H1 (cell line): ENCODE results near the gene ZBTB42. TPM values are rescaled to one million over a fixed set of nuclear protein-coding genes. Genes with fewer than 3 reads are reported as not detected.

Source experiments
- MAFK ChIP-seq: IDR thresholded peaks from 2 replicates; pipeline ENCODE4 v1.6.1; 2012; ENCODE audit warnings: low read depth, mild to moderate bottlenecking, improper control_type of control experiment, low read length
- polyA plus RNA-seq, 7 experiments: library from polyadenylated mRNA; depleted of rRNA in 3 of 7; stranded (reverse) in 5 of 7; unstranded in 2 of 7; fragments of >200 nt in 5 of 7; fragments of 200-250 nt in 2 of 7; gene quantifications; 1 replicate in 5 of 7; 2 replicates in 1 of 7; 4 replicates in 1 of 7; pipeline versions ENCODE4 v1.2.1 to v1.2.3, GENCODE V29; 2011 to 2013; ENCODE audit warnings: missing spikeins in 2 of 7, mixed read lengths in 2 of 7
- total RNA-seq: library from RNA; stranded (reverse); fragmentation: NEBNext Ultra II Directional; extraction: Animal tissue kit (Norgen Biotek cat#: 25700); gene quantifications from 2 replicates; pipeline ENCODE4 v1.2.1, GENCODE V29; 2021
- TF ChIP-seq, protein P1 (sequence below): fragments of 300-600 bp; sonication (generic); IDR thresholded peaks from 2 replicates; pipeline ENCODE4 v1.7.1; 2012; ENCODE audit warnings: low read length, moderate library complexity, mild to moderate bottlenecking, inconsistent platforms; ENCODE audit not compliant: insufficient replicate concordance

ZBTB42 gene
- total and polyA plus RNA-seq, 2 of the 8 experiments (the other 6 are each of a cell fraction or from before 2014, with no cell fraction given), result 2.8 to 3.1 TPM

DNA sequence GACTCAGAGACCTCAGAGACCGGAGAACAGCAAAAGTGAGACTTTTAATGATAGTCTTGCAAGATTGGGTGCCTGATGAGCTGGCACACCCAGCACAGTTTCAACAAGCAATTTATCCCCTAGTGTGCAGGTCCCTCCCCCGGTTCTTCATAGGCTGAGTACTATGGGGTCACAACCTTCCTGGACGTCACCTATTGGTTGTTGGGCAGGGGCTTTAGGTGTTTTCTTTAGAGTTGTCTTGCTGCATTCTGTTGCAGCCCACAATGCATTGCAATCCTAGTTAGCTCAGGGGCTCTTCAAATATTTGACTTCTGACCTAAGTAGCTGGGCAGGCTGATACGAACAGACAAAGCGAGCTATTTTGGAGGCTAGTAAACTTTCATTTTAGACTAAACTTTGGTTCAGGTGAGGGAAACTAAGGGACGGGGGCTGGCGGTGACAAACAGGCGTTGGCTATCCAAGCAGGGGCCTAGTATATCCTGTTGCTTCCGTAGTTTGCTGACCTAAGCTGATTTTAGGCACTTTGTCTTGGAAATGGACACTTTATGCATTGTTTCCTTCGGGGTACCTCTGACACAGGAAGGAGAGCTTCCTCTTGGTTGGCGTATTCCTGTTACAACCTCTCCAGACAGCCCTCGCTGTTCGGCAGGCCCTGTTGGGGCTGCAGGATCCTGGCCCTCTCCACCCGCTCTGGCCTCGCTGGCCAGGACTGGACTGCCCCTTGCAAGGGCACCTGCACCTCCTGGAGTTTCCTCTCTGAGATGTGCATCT is 33.9 kb upstream of the ZBTB42 start (continued):
- TF ChIP-seq, protein P1, sequence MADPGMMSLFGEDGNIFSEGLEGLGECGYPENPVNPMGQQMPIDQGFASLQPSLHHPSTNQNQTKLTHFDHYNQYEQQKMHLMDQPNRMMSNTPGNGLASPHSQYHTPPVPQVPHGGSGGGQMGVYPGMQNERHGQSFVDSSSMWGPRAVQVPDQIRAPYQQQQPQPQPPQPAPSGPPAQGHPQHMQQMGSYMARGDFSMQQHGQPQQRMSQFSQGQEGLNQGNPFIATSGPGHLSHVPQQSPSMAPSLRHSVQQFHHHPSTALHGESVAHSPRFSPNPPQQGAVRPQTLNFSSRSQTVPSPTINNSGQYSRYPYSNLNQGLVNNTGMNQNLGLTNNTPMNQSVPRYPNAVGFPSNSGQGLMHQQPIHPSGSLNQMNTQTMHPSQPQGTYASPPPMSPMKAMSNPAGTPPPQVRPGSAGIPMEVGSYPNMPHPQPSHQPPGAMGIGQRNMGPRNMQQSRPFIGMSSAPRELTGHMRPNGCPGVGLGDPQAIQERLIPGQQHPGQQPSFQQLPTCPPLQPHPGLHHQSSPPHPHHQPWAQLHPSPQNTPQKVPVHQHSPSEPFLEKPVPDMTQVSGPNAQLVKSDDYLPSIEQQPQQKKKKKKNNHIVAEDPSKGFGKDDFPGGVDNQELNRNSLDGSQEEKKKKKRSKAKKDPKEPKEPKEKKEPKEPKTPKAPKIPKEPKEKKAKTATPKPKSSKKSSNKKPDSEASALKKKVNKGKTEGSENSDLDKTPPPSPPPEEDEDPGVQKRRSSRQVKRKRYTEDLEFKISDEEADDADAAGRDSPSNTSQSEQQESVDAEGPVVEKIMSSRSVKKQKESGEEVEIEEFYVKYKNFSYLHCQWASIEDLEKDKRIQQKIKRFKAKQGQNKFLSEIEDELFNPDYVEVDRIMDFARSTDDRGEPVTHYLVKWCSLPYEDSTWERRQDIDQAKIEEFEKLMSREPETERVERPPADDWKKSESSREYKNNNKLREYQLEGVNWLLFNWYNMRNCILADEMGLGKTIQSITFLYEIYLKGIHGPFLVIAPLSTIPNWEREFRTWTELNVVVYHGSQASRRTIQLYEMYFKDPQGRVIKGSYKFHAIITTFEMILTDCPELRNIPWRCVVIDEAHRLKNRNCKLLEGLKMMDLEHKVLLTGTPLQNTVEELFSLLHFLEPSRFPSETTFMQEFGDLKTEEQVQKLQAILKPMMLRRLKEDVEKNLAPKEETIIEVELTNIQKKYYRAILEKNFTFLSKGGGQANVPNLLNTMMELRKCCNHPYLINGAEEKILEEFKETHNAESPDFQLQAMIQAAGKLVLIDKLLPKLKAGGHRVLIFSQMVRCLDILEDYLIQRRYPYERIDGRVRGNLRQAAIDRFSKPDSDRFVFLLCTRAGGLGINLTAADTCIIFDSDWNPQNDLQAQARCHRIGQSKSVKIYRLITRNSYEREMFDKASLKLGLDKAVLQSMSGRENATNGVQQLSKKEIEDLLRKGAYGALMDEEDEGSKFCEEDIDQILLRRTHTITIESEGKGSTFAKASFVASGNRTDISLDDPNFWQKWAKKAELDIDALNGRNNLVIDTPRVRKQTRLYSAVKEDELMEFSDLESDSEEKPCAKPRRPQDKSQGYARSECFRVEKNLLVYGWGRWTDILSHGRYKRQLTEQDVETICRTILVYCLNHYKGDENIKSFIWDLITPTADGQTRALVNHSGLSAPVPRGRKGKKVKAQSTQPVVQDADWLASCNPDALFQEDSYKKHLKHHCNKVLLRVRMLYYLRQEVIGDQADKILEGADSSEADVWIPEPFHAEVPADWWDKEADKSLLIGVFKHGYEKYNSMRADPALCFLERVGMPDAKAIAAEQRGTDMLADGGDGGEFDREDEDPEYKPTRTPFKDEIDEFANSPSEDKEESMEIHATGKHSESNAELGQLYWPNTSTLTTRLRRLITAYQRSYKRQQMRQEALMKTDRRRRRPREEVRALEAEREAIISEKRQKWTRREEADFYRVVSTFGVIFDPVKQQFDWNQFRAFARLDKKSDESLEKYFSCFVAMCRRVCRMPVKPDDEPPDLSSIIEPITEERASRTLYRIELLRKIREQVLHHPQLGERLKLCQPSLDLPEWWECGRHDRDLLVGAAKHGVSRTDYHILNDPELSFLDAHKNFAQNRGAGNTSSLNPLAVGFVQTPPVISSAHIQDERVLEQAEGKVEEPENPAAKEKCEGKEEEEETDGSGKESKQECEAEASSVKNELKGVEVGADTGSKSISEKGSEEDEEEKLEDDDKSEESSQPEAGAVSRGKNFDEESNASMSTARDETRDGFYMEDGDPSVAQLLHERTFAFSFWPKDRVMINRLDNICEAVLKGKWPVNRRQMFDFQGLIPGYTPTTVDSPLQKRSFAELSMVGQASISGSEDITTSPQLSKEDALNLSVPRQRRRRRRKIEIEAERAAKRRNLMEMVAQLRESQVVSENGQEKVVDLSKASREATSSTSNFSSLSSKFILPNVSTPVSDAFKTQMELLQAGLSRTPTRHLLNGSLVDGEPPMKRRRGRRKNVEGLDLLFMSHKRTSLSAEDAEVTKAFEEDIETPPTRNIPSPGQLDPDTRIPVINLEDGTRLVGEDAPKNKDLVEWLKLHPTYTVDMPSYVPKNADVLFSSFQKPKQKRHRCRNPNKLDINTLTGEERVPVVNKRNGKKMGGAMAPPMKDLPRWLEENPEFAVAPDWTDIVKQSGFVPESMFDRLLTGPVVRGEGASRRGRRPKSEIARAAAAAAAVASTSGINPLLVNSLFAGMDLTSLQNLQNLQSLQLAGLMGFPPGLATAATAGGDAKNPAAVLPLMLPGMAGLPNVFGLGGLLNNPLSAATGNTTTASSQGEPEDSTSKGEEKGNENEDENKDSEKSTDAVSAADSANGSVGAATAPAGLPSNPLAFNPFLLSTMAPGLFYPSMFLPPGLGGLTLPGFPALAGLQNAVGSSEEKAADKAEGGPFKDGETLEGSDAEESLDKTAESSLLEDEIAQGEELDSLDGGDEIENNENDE, result no peak
- 0 out of 2 replicates have a peak, but pooled peaks have one; percentile 21 for TF ChIP-seq MAFK
